HL-60 (cell line): ENCODE data around the gene DISP1.

Experiments used
- DNase-seq, 2 experiments: peaks; one replicate each; pipeline ENCODE4 v3.0.0-alpha.2; 2010 to 2020; ENCODE audit warnings: low read depth in 1 of 2, low spot score in 1 of 2
- H3K27ac ChIP-seq: fragments of 250-450 bp; sonication (Bioruptor Pico); replicated peaks from 2 replicates; pipeline ENCODE4 v1.5.1; 2020; ENCODE audit warnings: mild to moderate bottlenecking, moderate library complexity
- H3K27me3 ChIP-seq: fragments of 250-450 bp; sonication (Bioruptor Pico); 2 replicates; pipeline ENCODE4 v1.5.1; 2021; ENCODE audit warnings: mild to moderate bottlenecking, moderate library complexity; ENCODE audit not compliant: insufficient read depth, poor library complexity, severe bottlenecking
- H3K4me3 ChIP-seq: replicated peaks from 2 replicates; pipeline ENCODE4 v1.5.1; 2011; ENCODE audit warnings: mild to moderate bottlenecking, control low read depth, low read length; ENCODE audit not compliant: insufficient read depth
- CTCF ChIP-seq: IDR thresholded peaks from one replicate; pipeline ENCODE4 v1.5.1; 2011; ENCODE audit warnings: low read length, control low read depth, inconsistent platforms; ENCODE audit not compliant: insufficient read depth
- GABPA ChIP-seq: IDR thresholded peaks from 2 replicates; pipeline ENCODE4 v1.6.1; 2012; ENCODE audit warnings: low read depth
- POLR2AphosphoS5 ChIP-seq: IDR thresholded peaks from 2 replicates; pipeline ENCODE4 v1.6.1; 2012; ENCODE audit warnings: low read depth
- SPI1 ChIP-seq: IDR thresholded peaks from 2 replicates; pipeline ENCODE4 v1.6.1; 2012; ENCODE audit warnings: low read depth, mild to moderate bottlenecking, borderline replicate concordance
- TF ChIP-seq, protein P1 (sequence below): IDR thresholded peaks from 2 replicates; pipeline ENCODE4 v1.6.1; 2012; ENCODE audit warnings: low read depth; ENCODE audit not compliant: insufficient replicate concordance

The DISP1 gene

DNA sequence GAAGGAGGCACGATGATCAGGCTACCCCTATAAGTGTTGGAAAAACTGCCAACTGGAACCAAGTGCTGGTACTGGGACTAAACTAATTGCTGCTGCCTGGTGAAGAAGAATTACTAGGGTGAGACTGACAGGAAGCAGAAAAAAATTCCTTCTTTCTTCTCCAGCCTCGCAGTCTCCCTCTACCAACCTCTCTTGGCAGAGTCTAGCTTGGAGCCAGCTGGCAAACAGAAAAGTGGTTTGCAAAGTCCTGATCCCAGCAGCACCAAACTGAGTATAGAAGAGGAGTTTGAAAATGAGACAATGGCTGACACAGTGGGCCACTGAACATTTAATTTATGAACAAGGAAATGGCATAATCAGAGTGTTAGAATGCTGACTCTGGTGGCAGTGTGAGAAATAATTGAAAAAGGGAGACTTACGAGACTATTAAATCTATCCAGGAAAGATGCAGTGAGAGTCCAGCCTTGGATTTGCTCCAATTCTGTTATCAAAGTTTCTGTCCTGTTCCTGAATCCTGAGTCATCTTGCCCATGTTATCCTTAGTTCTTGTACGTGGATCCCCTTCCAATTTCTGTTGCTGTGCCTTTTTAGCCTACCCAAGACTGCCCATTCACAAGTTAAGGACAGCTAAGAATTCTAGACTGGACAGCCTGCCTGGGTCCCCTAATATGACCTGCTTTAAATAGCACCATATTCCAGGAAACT lies 23.7 kb upstream of the DISP1 start:
- Histone ChIP-seq H3K4me3 (no peak overlapping the region), H3K27ac (no peak overlapping the region), H3K27me3 (no peaks in the 10 kb centered on the region)
- DNase-seq: no peak
- no peak for TF ChIP-seq GABPA
- TF ChIP-seq, protein P1, sequence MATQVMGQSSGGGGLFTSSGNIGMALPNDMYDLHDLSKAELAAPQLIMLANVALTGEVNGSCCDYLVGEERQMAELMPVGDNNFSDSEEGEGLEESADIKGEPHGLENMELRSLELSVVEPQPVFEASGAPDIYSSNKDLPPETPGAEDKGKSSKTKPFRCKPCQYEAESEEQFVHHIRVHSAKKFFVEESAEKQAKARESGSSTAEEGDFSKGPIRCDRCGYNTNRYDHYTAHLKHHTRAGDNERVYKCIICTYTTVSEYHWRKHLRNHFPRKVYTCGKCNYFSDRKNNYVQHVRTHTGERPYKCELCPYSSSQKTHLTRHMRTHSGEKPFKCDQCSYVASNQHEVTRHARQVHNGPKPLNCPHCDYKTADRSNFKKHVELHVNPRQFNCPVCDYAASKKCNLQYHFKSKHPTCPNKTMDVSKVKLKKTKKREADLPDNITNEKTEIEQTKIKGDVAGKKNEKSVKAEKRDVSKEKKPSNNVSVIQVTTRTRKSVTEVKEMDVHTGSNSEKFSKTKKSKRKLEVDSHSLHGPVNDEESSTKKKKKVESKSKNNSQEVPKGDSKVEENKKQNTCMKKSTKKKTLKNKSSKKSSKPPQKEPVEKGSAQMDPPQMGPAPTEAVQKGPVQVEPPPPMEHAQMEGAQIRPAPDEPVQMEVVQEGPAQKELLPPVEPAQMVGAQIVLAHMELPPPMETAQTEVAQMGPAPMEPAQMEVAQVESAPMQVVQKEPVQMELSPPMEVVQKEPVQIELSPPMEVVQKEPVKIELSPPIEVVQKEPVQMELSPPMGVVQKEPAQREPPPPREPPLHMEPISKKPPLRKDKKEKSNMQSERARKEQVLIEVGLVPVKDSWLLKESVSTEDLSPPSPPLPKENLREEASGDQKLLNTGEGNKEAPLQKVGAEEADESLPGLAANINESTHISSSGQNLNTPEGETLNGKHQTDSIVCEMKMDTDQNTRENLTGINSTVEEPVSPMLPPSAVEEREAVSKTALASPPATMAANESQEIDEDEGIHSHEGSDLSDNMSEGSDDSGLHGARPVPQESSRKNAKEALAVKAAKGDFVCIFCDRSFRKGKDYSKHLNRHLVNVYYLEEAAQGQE: no peak
- TF ChIP-seq SPI1: no peak
- no peak for TF ChIP-seq POLR2AphosphoS5
- TF ChIP-seq CTCF: no peak

DNA sequence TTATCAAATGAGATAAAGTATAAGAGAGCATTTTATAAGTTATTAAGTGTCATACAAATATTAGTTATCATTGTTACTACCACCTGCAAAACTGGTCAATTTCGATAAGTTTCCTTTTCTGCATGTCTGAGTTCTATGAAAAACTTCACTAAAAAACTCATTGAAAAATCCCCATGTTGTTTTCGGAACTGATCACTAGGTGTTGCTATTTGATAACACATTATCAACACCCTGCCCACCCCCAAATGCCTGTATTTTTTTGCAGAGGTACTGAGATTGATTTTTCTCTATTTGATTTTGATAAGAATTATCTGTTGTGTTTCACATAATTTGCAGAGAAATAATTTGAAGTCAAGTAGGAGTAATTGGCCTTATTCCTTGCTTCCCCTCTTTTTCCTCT lies 22.1 kb upstream of the DISP1 start:
- Histone ChIP-seq H3K4me3 (no peak overlapping the region), H3K27ac (no peak overlapping the region), H3K27me3 (no peaks in the 10 kb centered on the region)
- no peak for TF ChIP-seq GABPA
- DNase-seq: no peak

GRCh38 chr1:222794656-222795474 lies 20.0 kb upstream of the DISP1 start:
- Histone ChIP-seq H3K27ac (no peak overlapping the region), H3K4me3 (no peak overlapping the region), H3K27me3 (peaks cover 2% of the 10 kb centered on the region)
- no peak for DNase-seq
- TF ChIP-seq, protein P1: no peak
- TF ChIP-seq CTCF (no peak), GABPA (no peak), SPI1 (no peak), POLR2AphosphoS5 (no peak)

- no peak for TF ChIP-seq GABPA
- no peak for TF ChIP-seq SPI1
- H3K27ac ChIP-seq: no peak overlapping the region
- peaks cover 3% of the 10 kb centered on the region for H3K27me3 ChIP-seq
- no peak for DNase-seq
- H3K4me3 ChIP-seq: no peak overlapping the region
Measured at GRCh38 chr1:222798116-222798515, 16.7 kb upstream of the DISP1 start.

DNA sequence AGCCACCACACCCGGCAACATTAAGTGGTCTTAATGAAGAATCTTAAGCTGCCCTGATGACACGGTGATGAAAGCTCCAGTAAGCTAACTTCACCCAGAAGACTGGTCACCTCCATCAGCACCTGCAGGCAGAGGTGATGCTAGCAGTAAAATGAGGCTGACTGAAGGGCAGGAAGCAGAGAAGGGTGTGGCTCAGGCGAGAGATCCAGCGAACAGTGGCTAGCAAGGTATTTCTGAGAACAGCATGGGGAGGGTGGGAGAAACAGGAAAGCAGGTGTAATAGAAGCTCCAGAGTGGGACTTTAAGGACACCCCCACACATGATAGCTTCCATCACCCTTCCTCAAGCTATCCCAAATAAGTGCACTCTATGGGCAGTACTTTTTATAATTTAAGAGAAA lies 15.9 kb upstream of the DISP1 start:
- Histone ChIP-seq H3K27ac (no peak overlapping the region), H3K27me3 (peaks cover 3% of the 10 kb centered on the region), H3K4me3 (no peak overlapping the region)
- DNase-seq: no peak
- TF ChIP-seq POLR2AphosphoS5 (no peak), GABPA (no peak), CTCF (no peak), SPI1 (no peak)
- TF ChIP-seq, protein P1: no peak
